ENCODE data around the gene ZNRF3.

Gene ZNRF3

DNA sequence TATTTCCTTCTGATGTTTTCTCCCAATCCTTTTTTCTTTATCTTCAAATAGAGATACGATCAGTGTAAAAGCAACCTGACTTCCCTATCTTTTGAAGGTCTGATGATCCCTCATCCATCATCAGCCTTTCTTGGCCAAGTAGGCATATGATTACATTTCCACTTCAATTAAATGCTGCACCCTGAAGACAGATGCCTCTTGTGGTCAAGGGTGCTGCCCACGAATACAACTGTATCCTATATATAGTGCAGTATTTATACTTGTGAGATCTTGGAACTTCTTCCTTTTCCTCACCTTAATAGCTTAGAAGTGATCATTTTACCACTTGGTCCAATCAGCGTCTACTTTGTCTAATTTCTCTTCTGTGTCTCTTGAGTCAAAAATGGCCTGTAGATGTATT lies 9.3 kb upstream of the ZNRF3 start:
- no peak overlapping the region for H3K4me3 ChIP-seq (ENCODE audit: low read length)
- TF ChIP-seq, protein P1, sequence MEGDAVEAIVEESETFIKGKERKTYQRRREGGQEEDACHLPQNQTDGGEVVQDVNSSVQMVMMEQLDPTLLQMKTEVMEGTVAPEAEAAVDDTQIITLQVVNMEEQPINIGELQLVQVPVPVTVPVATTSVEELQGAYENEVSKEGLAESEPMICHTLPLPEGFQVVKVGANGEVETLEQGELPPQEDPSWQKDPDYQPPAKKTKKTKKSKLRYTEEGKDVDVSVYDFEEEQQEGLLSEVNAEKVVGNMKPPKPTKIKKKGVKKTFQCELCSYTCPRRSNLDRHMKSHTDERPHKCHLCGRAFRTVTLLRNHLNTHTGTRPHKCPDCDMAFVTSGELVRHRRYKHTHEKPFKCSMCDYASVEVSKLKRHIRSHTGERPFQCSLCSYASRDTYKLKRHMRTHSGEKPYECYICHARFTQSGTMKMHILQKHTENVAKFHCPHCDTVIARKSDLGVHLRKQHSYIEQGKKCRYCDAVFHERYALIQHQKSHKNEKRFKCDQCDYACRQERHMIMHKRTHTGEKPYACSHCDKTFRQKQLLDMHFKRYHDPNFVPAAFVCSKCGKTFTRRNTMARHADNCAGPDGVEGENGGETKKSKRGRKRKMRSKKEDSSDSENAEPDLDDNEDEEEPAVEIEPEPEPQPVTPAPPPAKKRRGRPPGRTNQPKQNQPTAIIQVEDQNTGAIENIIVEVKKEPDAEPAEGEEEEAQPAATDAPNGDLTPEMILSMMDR (IDR thresholded peaks at IDR 0.05; ENCODE audit: low read depth, low read length) = no peak
- no peak for TF ChIP-seq EZH2phosphoT487 (IDR thresholded peaks at IDR 0.05; ENCODE audit: low read depth)
- no peaks in the 10 kb centered on the region for H4K20me1 ChIP-seq (ENCODE audit: insufficient read depth, low read length)
- no peaks in the 10 kb centered on the region for H3K79me2 ChIP-seq (ENCODE audit: low read length)
- H3K36me3 ChIP-seq (replicated peaks; ENCODE audit: low read depth, low read length) = no peaks in the 10 kb centered on the region
- no peak overlapping the region for H3K4me2 ChIP-seq (ENCODE audit: low read length)
- H3K27ac ChIP-seq (ENCODE audit: low read length) = no peak overlapping the region
- H3K9me3 ChIP-seq (ENCODE audit: insufficient read depth, low read length) = no peaks in the 10 kb centered on the region
- no peaks in the 10 kb centered on the region for H3K4me1 ChIP-seq (ENCODE audit: low read length)
- H2AFZ ChIP-seq (ENCODE audit: low read depth, low read length) = no peak overlapping the region
- H3K9ac ChIP-seq (ENCODE audit: low read length) = no peak overlapping the region
- H3K27me3 ChIP-seq (ENCODE audit: low read depth, low read length) = no peaks in the 10 kb centered on the region

DNA sequence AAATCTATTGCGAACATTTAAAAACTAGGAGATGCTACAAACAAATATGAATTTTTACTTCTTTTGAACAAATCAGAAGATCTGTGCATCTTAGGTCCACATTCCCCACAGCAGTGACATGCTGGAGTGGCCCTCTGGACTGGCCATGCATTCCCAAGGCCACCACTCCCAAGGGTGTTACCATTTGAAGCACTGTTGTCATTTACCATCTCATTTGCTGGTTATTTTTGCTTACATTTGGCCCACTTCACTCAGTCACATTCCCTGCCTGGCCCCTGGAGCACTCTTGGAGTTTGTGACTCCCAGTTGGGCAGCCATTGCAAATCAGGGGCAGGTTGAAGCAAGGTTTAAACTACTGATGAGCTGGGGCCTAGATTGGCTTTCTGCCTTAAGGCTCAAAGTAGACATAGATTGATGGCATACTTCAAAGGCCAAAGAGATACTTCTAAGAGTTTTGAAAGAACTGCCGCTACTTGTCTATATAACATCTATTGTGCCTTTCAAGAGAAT lies 8.5 kb upstream of the ZNRF3 start:
- H3K9ac ChIP-seq (ENCODE audit: low read length) = no peak overlapping the region
- no peak overlapping the region for H2AFZ ChIP-seq (ENCODE audit: low read depth, low read length)
- H3K4me2 ChIP-seq (ENCODE audit: low read length) = no peak overlapping the region
- H4K20me1 ChIP-seq (ENCODE audit: insufficient read depth, low read length) = no peaks in the 10 kb centered on the region
- H3K9me3 ChIP-seq (ENCODE audit: insufficient read depth, low read length) = no peaks in the 10 kb centered on the region
- H3K27ac ChIP-seq (ENCODE audit: low read length) = no peak overlapping the region
- no peaks in the 10 kb centered on the region for H3K27me3 ChIP-seq (ENCODE audit: low read depth, low read length)
- no peaks in the 10 kb centered on the region for H3K4me1 ChIP-seq (ENCODE audit: low read length)
- no peak overlapping the region for H3K4me3 ChIP-seq (ENCODE audit: low read length)
- no peaks in the 10 kb centered on the region for H3K36me3 ChIP-seq (replicated peaks; ENCODE audit: low read depth, low read length)
- no peaks in the 10 kb centered on the region for H3K79me2 ChIP-seq (ENCODE audit: low read length)
- TF ChIP-seq, protein P1 (IDR thresholded peaks at IDR 0.05; ENCODE audit: low read depth, low read length) = no peak
- no peak for TF ChIP-seq EZH2phosphoT487 (IDR thresholded peaks at IDR 0.05; ENCODE audit: low read depth)

DNA sequence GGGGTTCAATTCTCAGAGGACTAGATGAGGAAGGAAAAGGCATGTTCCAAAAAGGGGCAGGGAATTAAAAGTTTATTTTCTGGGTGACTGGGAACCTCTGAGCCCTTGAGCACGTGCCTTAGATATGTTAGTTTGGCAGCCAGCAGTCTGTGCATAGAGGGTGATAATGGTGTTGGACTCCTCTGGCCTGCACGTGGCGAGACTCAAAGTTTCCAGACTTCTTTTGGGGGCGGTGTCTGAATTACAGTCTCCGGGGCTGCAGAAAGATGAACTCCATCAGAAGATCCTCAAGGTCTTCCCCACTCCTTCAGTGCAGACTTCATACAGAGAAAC lies 861 bp upstream of the ZNRF3 start:
- Histone ChIP-seq H3K4me1 (ENCODE audit: low read length) (peaks cover 16% of the 10 kb centered on the region), H3K4me3 (ENCODE audit: low read length) (peak overlapping the region; percentile 85), H3K79me2 (ENCODE audit: low read length) (peaks cover 35% of the 10 kb centered on the region), H3K9ac (ENCODE audit: low read length) (peak overlapping the region; percentile 70), H3K27ac (ENCODE audit: low read length) (no peak overlapping the region), H2AFZ (ENCODE audit: low read depth, low read length) (peak overlapping the region; percentile 98), H3K9me3 (ENCODE audit: insufficient read depth, low read length) (no peaks in the 10 kb centered on the region), H3K36me3 (replicated peaks; ENCODE audit: low read depth, low read length) (peaks cover 5% of the 10 kb centered on the region), H3K27me3 (ENCODE audit: low read depth, low read length) (no peaks in the 10 kb centered on the region; the same call in 1 of the 2 replicates), H3K4me2 (ENCODE audit: low read length) (peak overlapping the region; percentile 98), H4K20me1 (ENCODE audit: insufficient read depth, low read length) (peaks cover 18% of the 10 kb centered on the region)
- TF ChIP-seq EZH2phosphoT487 (IDR thresholded peaks at IDR 0.05; ENCODE audit: low read depth) = no peak
- TF ChIP-seq, protein P1 (IDR thresholded peaks at IDR 0.05; ENCODE audit: low read depth, low read length) = no peak

DNA sequence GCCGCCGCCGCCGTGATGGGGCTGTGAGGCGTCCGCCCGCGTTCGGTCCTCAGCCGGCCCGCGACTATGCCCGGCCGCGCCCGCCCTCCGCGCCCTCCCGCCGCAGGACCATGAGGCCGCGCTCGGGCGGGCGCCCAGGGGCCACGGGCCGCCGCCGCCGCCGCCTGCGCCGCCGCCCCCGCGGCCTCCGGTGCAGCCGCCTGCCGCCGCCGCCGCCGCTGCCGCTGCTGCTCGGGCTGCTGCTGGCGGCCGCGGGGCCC lies 215 bp downstream of the ZNRF3 start:
- Histone ChIP-seq H3K9me3 (ENCODE audit: insufficient read depth, low read length) (no peaks in the 10 kb centered on the region), H3K36me3 (replicated peaks; ENCODE audit: low read depth, low read length) (peaks cover 5% of the 10 kb centered on the region), H3K4me1 (ENCODE audit: low read length) (peaks cover 16% of the 10 kb centered on the region), H3K27me3 (ENCODE audit: low read depth, low read length) (no peaks in the 10 kb centered on the region; the same call in 1 of the 2 replicates), H3K27ac (ENCODE audit: low read length) (no peak overlapping the region), H3K4me2 (ENCODE audit: low read length) (peak overlapping the region; percentile 91), H2AFZ (ENCODE audit: low read depth, low read length) (no peak overlapping the region), H3K4me3 (ENCODE audit: low read length) (peak overlapping the region; percentile 81), H3K79me2 (ENCODE audit: low read length) (peaks cover 46% of the 10 kb centered on the region), H4K20me1 (ENCODE audit: insufficient read depth, low read length) (peaks cover 28% of the 10 kb centered on the region), H3K9ac (ENCODE audit: low read length) (peak overlapping the region; percentile 57)
- TF ChIP-seq, protein P1 (IDR thresholded peaks at IDR 0.05; ENCODE audit: low read depth, low read length) = no peak
- TF ChIP-seq EZH2phosphoT487 (IDR thresholded peaks at IDR 0.05; ENCODE audit: low read depth) = no peak
